Keratinocyte (primary cell): ENCODE results near the gene GMCL1. TPM values are rescaled to one million over a fixed set of nuclear protein-coding genes. Genes with fewer than 3 reads are reported as not detected.
A peak's percentile ranks its signal among the peaks of the same experiment; 100 is the strongest.

Experiments
- DNase-seq: peaks from one replicate; pipeline ENCODE4 v3.0.0-alpha.2; 2011; ENCODE audit warnings: low read depth, missing footprints, low spot score
- FAIRE-seq: peaks from 2 replicates; lab custom pipeline; 2011; peaks lifted over from hg19 to GRCh38; lab: Jason Lieb, UNC
- H2AFZ ChIP-seq: 2 replicates; pipeline ENCODE4 v1.6.0; 2012; ENCODE audit warnings: low read length, control low read depth, inconsistent platforms; ENCODE audit not compliant: control insufficient read depth
- H3K27ac ChIP-seq: 2 replicates; pipeline ENCODE4 v1.5.1; 2011; ENCODE audit warnings: low read length; ENCODE audit not compliant: control insufficient read depth, insufficient read depth
- H3K27me3 ChIP-seq: 3 replicates; pipeline ENCODE4 v1.6.0; 2011; ENCODE audit warnings: low read length; ENCODE audit not compliant: control insufficient read depth, insufficient read depth; ENCODE audit errors: extremely low read depth
- H3K36me3 ChIP-seq, 2 experiments: 2 replicates in 1 of 2; 3 replicates in 1 of 2; pipeline ENCODE4 v1.5.1; 2011; ENCODE audit warnings: low read length in 2 of 2, mild to moderate bottlenecking in 1 of 2; ENCODE audit not compliant: control insufficient read depth in 2 of 2, insufficient read depth in 2 of 2; ENCODE audit errors: extremely low read depth in 1 of 2
- H3K4me1 ChIP-seq: 3 replicates; pipeline ENCODE4 v1.5.1; 2011; ENCODE audit warnings: low read length; ENCODE audit not compliant: control insufficient read depth, insufficient read depth; ENCODE audit errors: extremely low read depth
- H3K4me2 ChIP-seq: 3 replicates; pipeline ENCODE4 v1.6.0; 2011; ENCODE audit warnings: low read depth, low read length; ENCODE audit not compliant: control insufficient read depth, insufficient read depth; ENCODE audit errors: extremely low read depth
- H3K4me3 ChIP-seq, 3 experiments: fragments of 200-600 bp in 1 of 3; sonication (generic) in 1 of 3; 2 replicates in 2 of 3; 3 replicates in 1 of 3; pipeline ENCODE4 v1.5.1; 2011 to 2016; ENCODE audit warnings: low read length in 3 of 3, mild to moderate bottlenecking in 3 of 3, control low read depth in 2 of 3, inconsistent platforms in 1 of 3, low read depth in 1 of 3, mixed read lengths in 1 of 3, mixed run types in 1 of 3, moderate library complexity in 1 of 3; ENCODE audit not compliant: control insufficient read depth in 2 of 3, insufficient read depth in 2 of 3; ENCODE audit errors: extremely low read depth in 1 of 3
- H3K79me2 ChIP-seq: 2 replicates; pipeline ENCODE4 v1.6.0; 2012; ENCODE audit warnings: low read length; ENCODE audit not compliant: control insufficient read depth, insufficient read depth
- H3K9ac ChIP-seq: 3 replicates; pipeline ENCODE4 v1.6.0; 2011; ENCODE audit warnings: low read length; ENCODE audit not compliant: control insufficient read depth, insufficient read depth; ENCODE audit errors: extremely low read depth
- H3K9me1 ChIP-seq: 3 replicates; pipeline ENCODE4 v1.6.0; 2011; ENCODE audit warnings: low read length; ENCODE audit not compliant: control insufficient read depth, insufficient read depth; ENCODE audit errors: extremely low read depth
- H3K9me3 ChIP-seq: 2 replicates; pipeline ENCODE4 v1.5.1; 2012; ENCODE audit warnings: low read depth, low read length; ENCODE audit not compliant: control insufficient read depth
- H4K20me1 ChIP-seq: 3 replicates; pipeline ENCODE4 v1.6.0; 2011; ENCODE audit warnings: low read length; ENCODE audit not compliant: control insufficient read depth, insufficient read depth; ENCODE audit errors: extremely low read depth
- CTCF ChIP-seq, 3 experiments: IDR thresholded peaks in 1 of 3; conservative IDR thresholded peaks in 1 of 3; optimal IDR thresholded peaks in 1 of 3; 2 replicates in 2 of 3; 3 replicates in 1 of 3; pipeline versions ENCODE3 to v1.5.1; 2011; ENCODE audit warnings: low read length in 3 of 3, mild to moderate bottlenecking in 3 of 3, moderate library complexity in 2 of 3, control low read depth in 1 of 3, inconsistent platforms in 1 of 3; ENCODE audit not compliant: insufficient read depth in 2 of 3; ENCODE audit errors: extremely low read depth in 1 of 3
- EZH2 ChIP-seq: IDR thresholded peaks from one replicate; pipeline ENCODE4 v1.6.1; 2012; ENCODE audit warnings: inconsistent platforms, mild to moderate bottlenecking, low read length, moderate library complexity
- dilution Hi-C: fragments of 300-500 bp; cut with MboI; formaldehyde crosslinking; loops from one replicate; pipeline ENCODE4 v1.7.0; 2020; ENCODE audit warnings: low sequenced_read_pairs; ENCODE audit not compliant: extremely low pct_ligation_motif_present
- polyA plus RNA-seq, 5 experiments: library from polyadenylated mRNA; depleted of rRNA in 3 of 5; stranded (reverse) in 3 of 5; stranded (forward) in 1 of 5; unstranded in 1 of 5; fragments of >200 nt; gene quantifications; 1 replicate in 1 of 5; 2 replicates in 3 of 5; 3 replicates in 1 of 5; pipeline versions ENCODE4 v1.2.1 to v1.2.3, GENCODE V29; 2011 to 2012; ENCODE audit warnings: missing spikeins in 2 of 5, low read depth in 1 of 5, low replicate concordance in 1 of 5

Gene GMCL1
- polyA plus RNA-seq, 1 donor (not counting 4 experiments of a cell fraction or from before 2014, with no cell fraction given), result 7.5 TPM

- TF ChIP-seq CTCF (optimal IDR thresholded peaks at IDR 0.05 in 1 of 3, IDR thresholded peaks at IDR 0.05 in 1 of 3, conservative IDR thresholded peaks at IDR 0.05 in 1 of 3; ENCODE audit: extremely low read depth in 1 of 3, insufficient read depth in 2 of 3, low read length in 3 of 3), result no peak
- no peak for TF ChIP-seq EZH2
- Histone ChIP-seq H3K9me3 (no peaks in the 10 kb centered on the region), H3K9me1 (no peaks in the 10 kb centered on the region), H3K9ac (no peak overlapping the region), H3K36me3 (peaks cover 0 to 28% of the 10 kb centered on the region in 2 experiments), H3K79me2 (no peaks in the 10 kb centered on the region), H3K4me3 (no peak overlapping the region), H3K27me3 (no peaks in the 10 kb centered on the region), H3K4me1 (peaks cover 5% of the 10 kb centered on the region), H3K4me2 (no peak overlapping the region), H2AFZ (no peak overlapping the region), H3K27ac (no peak overlapping the region), H4K20me1 (no peaks in the 10 kb centered on the region)
- FAIRE-seq (no peak), DNase-seq (no peak)
- dilution Hi-C loops, result no loop called here
These were observed 17.8 kb downstream of the GMCL1 start for GRCh38 chr2:69847068-69847828.

GRCh38 chr2:69848186-69848790, 18.8 kb downstream of the GMCL1 start:
- Histone ChIP-seq H3K4me2 (no peak overlapping the region), H3K36me3 (peaks cover 0 to 28% of the 10 kb centered on the region in 2 experiments), H2AFZ (peak overlapping the region; percentile 30), H3K4me1 (peaks cover 5% of the 10 kb centered on the region), H3K9ac (no peak overlapping the region), H3K9me3 (no peaks in the 10 kb centered on the region), H4K20me1 (no peaks in the 10 kb centered on the region), H3K27ac (no peak overlapping the region), H3K9me1 (no peaks in the 10 kb centered on the region), H3K27me3 (no peaks in the 10 kb centered on the region), H3K4me3 (no peak overlapping the region), H3K79me2 (no peaks in the 10 kb centered on the region)
- dilution Hi-C loops, result no loop called here
- FAIRE-seq (no peak), DNase-seq (no peak)
- TF ChIP-seq CTCF (optimal IDR thresholded peaks at IDR 0.05 in 1 of 3, IDR thresholded peaks at IDR 0.05 in 1 of 3, conservative IDR thresholded peaks at IDR 0.05 in 1 of 3; ENCODE audit: extremely low read depth in 1 of 3, insufficient read depth in 2 of 3, low read length in 3 of 3) (no peak), EZH2 (no peak)
